ENCODE results near the gene CDR2L.
A peak's percentile ranks its signal among the peaks of the same experiment; 100 is the strongest.

The CDR2L gene

DNA sequence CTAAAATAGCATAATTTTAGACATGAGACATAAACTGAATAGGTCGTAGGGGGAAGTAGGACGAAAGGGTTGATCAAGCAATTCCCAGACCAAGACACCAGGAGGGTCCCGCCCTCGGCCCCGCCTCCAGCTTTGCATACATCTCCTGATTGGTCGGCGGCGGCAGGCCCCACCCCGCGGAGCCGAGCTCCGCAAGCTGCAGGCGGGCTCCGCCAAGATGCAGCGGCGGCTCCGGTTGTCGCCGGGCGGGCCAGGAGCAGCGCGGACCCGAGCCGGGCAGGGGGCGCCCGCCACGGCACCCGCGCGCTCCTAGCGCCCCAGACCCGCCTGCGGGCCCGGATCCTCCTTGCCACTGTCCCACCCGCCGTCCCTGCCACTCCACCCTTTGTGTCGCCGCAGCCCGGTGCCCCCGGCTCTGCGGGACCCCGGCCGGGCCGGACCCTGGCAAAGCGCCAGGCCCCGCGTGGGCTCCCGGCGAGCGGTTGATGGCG is at the start of gene CDR2L:
Gene CDR2L (plus strand): TSS at position 215 of the 491 bp plus-strand sequence. CDS start 412 bp downstream, outside the sequence.
- DNase-seq, result peak; percentile 96

DNA sequence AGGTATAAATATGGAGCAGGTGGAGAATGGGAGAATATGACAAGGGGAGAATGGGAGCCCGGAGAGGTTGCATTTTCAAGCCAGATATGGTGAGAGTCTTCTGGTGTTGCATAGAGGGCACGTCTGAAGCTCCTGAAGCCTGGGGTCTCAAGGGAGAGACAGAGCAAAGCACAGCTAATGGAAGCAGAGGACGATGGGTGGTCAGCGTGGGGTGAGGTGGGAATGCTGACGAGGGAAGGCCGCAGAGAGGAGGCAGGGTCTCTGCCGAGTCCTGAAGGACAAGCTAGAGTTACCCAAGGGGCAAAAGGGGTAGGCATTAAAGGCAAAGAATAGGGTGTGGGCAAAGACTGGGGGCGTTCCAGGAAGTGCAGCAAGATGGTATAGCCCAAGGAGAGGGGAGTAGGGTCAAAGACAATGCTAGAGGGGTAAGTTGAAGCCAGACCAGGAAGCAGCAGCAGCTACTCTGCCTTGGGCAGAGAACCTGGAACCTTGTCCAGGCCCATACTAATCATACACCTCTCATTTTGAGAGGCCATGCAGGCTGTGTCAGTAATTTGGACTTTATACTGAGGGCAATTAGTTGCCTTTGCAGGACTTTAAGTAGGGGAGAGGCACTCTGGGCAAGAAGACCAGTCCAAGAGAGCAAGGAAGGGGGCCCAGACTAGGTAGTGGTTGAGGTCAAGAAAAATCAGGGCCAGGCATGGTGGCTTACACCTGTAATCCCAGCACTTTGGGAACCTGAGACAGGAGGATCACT is 49.1 kb upstream of the CDR2L start:
- DNase-seq, result no peak

DNA sequence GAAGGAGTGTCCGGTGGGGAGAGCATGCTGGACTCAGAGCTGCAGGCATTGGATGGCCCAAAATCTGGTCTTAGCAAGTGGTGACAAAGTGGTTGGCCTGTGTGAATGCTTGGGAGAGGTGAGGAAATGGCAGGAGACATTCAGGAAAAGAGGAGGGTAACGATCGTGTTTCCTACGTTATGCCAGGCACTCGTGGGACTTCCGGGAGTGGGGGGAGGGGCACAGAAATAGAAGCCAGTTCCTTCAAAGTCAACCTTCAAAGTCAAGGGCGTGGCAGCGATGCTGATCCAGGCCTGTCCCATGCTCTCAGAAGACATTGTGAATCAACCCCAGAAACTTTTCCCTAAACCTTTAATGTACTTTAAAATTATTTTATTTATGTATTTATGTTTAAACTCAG is 47.9 kb upstream of the CDR2L start:
- no peak for DNase-seq

DNA sequence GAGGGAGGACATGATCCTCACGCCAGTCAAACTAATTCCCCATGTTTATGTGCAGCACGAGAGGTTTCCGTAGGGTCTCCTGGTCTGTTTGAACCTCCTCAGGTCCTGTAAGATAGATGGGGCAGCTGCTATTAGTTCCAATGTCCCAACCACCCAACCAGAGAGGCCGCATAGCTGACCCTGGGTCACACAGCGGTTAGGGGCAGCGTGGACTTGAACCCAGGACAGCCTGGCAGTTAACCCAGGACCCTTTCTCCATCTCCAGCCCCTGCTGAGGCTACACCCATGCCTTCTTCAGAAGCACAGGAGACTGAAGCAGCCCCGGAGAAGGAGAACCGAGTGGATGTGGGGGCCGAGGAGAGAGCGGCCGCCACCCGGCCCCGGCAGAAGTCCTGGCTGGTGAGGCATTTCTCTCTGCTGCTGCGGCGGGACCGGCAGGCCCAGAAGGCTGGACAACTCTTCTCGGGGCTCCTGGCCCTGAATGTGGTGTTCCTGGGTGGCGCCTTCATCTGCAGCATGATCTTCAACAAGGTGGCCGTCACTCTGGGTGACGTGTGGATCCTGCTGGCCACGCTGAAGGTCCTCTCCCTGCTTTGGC is 46.2 kb upstream of the CDR2L start:
- DNase-seq, result no peak

DNA sequence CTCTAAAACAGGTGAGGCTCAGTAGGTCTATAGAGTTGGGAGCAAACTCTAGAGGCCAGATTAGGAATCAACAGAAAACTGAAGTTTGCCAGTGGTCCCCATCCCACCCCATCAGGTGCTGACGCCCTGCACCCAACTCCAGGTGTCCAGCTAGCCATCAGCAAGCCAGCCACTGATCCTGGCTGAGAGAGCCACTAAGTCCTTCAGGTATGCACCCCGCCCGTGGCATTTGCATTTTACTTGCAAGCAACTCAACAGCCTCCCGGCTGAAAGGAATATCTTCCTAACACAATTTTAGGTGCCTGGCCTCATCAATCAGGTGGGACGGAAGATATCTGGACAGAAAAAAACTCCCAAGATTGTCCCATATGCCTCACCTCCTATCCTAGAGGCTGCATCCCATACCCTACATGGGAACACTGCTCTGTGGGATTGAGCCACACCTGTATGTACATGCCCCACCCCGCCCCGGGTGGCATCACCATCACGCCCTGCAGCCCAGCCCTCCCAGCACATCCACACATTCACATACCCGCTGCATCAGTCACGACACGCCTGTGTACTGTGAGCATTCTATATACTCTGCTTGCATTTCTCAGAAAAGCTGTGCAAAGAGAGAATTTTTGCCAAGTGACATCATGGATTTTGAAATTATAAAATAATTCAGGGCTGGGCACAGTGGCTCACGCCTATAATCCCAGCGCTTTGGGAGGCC is 43.5 kb upstream of the CDR2L start:
- no peak for DNase-seq

DNA sequence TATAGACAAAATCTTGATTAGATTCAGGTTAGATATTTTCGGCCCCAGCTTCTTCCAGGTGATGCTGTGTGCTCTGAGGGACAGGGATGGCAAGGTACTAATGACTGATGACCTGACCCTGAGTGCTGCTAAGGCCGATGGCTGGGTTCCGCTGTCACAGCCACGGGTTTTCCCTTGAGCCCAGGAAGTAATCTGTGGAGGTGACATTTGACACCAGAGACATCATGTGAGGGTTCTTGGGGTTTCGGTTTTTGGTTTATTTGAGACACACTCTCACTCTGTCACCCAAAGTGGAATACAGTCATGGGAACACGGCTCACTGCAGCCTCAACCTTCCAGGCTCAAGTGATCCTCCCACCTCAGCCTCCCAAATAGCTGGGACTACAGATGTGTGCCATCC is 41.9 kb upstream of the CDR2L start:
- DNase-seq, result no peak

DNA sequence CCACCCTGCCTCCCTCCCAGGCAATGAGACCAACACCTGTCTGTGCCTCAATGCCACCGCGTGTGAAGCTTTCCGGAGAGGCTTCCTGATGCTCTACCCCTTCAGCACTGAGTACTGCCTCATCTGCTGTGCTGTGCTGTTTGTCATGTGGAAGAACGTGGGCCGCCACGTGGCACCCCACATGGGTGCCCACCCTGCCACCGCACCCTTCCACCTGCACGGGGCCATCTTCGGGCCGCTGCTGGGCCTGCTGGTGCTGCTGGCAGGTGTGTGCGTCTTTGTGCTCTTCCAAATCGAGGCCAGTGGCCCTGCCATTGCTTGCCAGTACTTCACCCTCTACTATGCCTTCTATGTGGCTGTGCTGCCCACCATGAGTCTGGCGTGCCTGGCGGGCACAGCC is 40.8 kb upstream of the CDR2L start:
- no peak for DNase-seq

DNA sequence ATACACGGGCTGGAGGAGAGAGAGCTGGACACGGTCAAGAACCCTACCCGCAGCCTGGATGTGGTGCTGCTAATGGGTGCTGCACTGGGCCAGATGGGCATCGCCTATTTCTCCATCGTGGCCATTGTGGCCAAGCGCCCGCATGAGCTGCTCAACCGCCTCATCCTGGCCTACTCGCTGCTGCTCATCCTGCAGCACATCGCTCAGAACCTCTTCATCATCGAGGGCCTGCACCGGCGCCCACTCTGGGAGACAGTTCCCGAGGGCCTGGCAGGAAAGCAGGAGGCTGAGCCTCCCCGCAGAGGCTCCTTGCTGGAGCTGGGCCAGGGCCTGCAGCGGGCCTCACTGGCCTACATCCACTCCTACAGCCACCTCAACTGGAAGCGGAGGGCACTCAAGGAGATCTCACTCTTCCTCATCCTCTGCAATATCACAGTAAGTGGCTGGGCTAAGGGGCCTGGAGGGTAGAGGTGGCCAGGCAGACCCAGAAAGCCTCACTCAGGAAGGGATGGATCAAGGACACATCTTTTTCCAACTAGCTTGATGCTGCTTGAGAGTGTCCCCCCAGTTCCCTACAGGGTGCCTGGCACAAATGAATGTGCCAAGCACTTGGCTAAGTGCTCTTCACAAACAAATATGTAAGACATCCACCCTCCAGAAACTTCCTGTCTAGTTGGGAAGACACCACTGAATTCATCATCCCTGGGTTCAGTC is 40.2 kb upstream of the CDR2L start:
- DNase-seq, result no peak

DNA sequence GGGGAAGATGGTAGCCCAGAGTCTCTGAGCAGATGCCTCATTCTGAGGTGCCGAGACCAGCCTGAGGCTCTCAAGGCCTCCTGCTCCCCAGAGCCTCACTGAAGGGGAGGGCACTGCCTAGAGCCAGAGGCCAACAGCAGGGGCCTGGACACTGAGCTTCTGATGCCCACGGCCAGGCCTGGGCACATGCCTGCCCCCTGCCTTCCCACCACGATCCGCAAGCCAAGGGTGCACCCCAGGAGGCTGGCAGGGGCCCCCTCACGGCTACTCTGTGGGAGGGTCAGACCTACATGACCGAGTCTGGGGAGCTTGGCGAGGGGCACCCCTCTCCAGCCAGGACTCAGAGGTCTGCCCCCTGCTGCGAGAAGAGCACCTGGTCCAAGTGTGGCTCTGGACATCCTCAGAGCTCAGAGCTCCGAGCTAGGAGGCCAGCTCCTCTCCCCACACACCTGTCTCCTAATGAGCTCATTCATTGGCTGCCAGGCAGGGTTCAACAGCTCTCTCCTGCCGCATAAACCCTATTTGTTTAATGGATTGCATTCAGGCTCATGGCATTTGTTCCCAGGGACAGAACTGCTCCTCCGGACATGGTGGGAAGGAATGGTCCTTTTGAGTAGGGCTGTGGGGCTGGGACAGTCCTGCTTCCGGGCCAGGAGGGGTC is 37.8 kb upstream of the CDR2L start:
- no peak for DNase-seq

DNA sequence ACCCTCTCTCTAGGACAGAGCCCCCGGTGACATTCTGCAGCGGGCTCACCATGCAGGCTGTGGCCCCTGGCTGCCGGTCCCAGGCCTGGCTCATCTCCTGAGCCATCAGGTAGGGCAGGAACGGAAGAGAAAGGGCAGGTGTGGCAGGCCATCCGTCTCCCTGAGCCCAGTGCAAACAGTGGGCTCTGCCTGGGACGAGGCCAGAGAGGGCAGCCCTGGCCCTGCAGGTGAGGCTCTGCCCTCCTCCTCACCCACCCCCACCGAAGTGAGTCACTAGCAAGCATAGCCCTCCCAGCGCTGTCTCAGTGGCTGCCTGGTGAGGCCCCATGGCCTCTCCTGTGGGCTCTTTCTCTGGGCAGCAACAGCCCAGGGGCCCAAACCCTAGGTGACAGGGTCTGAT is 37.2 kb upstream of the CDR2L start:
- DNase-seq, result no peak

DNA sequence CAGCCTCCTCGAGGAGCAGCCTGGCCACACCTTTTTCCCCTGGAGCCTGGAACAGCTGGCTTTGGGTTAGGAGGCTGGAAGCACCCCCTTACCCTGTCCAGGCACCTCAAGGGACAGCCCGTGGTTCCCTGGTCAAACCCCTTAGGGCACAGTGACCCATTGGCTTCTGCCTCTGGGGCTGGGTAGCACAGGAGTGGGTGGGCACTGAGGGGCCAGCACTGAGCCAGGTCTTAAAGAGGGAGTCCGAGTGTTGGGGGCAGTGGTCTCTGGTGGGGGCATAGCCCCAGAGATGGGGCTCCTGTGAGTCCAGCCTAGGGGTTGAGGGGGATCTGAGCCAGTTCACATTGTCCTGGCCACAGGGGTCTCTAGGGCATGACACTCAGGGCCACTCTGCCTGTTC is 36.4 kb upstream of the CDR2L start:
- DNase-seq, result no peak

DNA sequence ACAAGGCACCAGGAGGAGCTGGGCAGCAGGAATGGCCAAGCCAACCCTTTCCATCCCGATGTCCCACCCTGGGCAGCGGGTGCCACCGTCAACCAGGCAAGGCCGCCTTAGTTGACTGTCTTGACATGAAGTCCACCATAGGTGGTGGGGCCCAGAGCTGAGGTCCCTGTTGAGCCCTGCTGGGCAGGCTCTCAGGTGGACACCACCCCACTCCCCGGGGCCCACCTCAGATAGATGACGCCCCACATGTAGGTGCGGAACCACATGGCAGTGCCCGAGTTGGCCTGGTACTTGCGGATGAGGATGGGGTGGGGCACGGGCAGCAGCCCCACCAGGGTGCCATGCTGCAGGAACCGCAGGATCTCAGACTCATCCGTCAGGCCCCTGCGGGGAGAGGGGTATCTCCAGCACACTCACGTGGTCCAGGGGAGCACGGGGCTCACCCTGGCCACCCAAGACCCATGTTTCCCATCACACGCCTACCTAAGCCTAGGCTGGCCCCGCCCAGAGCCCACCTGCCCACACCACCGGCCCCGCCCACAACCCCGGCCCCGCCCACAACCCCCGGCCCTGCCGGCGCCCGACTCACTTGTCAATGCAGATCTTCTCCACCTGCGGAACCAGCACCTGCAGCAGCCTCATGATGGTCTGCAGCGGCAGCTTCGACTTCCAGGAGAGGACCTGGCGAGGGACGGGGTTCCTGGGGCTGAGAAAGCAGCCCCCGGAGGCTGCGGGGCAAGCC is 35.6 kb upstream of the CDR2L start:
- DNase-seq, result no peak

DNA sequence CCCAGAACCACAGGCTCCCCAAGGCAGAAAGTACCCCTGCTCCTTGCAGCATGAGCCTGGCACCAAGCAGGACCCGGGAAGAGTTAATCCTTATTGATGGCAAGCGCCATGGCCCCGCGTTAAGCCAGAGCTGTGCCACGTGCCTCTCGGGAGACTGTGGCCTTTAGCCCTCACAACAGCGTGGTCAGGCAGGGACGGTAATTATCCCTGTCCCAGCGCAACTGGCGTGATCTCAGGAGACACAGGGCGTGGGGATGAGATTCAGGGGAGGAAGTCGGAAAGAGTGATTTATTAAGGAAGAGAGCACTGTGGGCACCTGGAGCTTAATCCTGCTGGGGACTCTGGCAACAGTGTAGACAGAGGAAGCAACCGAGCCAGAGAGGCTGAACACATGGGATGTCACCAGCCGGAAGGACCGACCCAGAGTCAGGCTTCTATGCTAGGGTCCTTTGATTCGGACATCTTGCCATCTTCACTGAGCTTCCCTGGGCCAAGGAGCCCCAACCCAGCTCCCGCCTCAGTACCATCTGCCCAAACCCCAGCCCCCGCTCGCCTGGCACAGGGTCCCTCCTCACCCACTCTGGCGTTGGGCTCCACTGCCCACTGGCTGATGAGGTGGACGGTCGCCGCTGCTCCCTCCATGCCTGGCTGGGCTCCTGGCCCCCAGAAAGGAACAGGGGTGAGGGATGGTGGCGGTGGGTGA is 34.9 kb upstream of the CDR2L start:
- DNase-seq, result no peak

DNA sequence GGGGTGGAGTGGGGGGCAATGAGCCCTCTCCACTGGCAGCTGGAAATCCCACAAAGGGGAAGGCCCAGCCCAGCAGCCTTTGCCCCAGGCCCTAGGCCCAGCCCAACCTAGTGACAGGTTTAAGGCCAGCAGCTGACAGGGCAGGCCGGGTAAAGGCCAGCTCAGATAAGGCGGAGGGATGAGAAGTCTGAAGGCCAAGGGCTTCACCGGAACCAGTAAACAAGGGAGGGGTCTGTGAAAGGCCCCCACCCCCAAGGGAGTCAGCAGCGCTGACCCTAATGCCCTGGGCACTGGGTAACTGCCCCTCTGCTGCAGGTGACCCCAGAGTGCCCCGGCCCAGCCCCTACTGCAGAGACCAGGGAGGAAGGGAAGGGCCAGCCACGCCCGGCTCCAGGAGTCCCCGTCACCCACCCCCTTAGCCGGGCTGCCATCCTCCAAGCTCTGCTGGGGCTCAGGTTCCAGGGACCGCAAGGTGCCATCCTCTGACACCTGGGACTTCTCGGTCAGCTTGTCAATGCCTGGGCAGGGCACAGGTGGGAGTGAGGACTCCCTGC is 34.2 kb upstream of the CDR2L start:
- no peak for DNase-seq

DNA sequence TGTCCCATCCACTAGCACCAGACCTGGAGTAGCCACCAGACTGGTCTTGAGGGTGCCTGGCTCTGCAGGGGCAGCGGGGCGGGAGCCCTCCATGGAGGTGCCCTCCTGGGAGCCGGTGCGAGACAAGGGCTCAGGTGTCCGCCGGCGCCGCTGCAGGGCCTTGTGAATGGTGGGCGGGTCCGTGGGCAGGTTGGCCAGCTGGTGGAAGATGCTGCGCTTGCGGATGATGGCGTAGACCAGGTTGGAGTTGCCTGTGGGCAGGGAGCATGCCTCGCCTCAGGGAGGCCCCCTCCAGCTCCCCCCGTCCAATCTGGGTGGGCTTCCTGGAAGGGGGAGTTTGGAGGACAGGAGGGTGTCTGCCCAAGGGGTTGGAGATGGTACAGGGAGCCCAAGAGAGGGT is 33.3 kb upstream of the CDR2L start:
- DNase-seq, result no peak

DNA sequence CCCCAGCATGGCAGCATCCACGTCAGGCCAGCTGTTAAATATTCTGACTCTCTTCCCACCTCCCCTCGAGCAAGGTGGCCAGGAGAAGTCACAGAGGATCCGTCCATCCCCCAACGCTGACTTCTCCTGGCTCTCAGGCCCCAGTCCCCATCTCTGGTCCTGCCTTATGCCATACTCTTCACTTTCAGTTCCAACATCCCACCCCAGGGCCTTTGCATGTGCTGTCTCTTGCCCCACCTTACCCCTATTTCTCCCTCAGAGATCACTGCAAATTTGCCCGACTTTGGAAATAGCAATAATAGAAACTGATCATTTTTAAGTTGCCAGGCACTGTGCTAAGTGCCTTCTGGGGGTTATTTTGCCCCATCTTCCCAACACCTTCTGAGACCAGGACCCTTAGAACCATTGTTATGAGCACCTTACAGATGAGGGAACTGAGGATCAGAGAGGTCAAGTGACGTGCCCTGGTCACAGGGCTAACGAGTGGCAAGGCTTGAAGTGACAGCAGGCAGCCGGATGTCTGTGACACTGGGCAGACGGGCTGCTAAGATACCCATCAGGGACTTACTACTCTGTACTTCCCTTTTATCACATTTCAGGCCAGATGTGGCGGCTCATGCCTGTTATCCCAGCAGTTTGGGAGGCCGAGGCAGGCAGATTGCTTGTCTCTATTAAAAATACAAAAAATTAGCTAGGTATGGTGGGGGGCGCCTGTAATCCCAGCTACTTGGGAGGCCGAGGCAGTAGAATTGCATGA is 32.6 kb upstream of the CDR2L start:
- no peak for DNase-seq

DNA sequence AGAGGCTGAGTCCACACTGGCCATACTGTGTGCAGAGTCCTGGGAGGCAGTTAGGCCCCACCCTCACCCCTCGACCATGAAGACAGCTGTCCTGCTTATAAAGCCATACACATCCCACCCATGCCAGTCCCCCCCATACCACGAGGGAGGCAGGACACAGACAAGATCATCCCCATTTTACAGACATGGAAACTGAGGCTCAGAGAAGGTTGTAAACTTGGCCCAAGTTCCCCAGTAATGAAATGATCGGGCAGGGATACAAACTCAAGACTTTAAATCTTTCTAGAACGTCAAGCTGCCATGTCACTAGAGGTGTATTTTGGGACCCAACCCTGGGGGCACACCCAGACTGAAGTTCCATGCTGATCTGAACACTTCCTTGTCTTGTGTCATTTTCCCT is 31.3 kb upstream of the CDR2L start:
- no peak for DNase-seq

DNA sequence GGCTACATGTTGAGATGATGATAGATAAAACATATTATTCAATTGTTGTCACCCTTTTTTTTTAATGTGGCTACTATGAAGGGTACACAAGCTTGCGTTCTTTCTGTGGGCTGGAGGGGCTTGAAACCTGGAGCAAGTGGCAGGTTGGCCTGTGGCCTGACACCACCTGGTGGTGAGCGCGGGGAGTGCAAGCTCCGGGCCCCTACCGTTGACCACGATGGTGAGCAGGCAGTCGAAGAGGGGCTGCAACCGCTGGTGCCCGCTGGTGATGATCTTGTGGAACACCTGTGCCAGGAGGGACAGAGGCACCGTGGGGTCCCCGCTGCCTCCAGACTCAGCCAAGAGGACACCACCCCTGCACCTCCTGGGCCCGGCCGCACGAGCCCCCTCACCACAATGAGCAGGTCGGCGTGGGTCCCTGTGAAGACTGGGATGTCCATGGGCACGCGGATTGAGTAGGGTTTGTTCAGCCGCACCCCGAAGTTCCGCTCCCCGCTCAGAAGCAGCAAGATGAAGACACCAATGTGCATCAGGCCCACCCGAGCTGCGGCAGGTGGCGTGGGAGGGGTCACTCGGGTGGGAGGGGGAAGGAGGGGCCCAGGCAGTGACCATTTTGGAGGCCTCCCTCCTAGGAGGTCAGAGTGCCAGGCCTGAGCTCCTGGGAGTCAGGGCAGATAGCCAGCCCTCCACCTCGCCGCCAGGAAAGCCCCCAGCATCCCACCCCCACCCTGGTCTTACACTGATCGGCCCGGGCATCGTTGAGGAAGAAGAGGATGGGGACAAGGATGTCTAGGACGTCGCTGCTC is 29.3 kb upstream of the CDR2L start:
- peak; percentile 27 for DNase-seq

DNA sequence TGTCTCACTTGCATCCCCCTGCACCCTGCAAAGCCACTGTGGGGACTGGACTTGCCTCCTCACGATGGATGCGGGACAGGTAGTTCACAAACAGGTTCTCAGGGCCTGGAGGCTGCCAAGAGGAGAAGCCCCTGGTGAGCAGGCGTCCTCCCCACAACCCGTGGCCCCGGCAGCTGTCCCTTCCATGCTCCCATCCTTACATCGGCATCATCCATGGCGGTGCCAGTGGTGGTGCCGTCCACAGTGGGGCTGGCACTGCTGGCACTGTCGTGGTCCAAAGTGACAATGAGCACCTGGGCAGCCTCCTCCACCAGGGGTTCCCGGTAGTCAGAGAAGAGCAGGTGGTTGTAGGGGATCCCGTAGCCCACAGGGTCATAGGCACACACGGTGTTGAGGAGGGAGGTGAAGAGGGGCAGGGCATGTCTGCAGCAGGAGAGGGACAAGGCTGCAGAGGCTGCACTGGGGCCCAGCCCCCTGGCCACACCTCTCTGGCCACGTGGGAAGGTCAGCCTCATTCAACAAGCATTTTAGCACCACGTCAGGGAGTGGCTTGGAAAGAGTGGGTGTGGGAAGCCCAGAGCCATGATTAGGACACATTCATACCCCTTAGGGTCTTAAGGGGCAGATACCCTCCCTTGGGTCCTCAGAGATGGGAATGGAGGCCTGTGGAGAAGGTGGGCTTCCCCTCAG is 27.5 kb upstream of the CDR2L start:
- no peak for DNase-seq
